GM12878 (cell line): ENCODE results near the gene ASRGL1.

Source experiments
- BACH1 ChIP-seq: fragments of 450-650 bp; IDR thresholded peaks from 2 replicates; pipeline ENCODE4 v1.6.1; 2017; ENCODE audit warnings: mild to moderate bottlenecking, borderline replicate concordance
- CBX5 ChIP-seq: sonication (generic); IDR thresholded peaks from 2 replicates; pipeline ENCODE4 v1.6.1; 2016; ENCODE audit warnings: low read depth, moderate library complexity, mild to moderate bottlenecking, inconsistent platforms
- CEBPB ChIP-seq, 2 experiments: fragments of 150-350 bp in 1 of 2; IDR thresholded peaks; 2 replicates each; pipeline ENCODE4 v1.6.1; 2012 to 2014; ENCODE audit warnings: low read depth in 2 of 2, low read length in 2 of 2, borderline replicate concordance in 1 of 2, inconsistent platforms in 1 of 2
- CREB1 ChIP-seq: IDR thresholded peaks from 2 replicates; pipeline ENCODE4 v1.6.1; 2012; ENCODE audit warnings: low read depth, mild to moderate bottlenecking, inconsistent platforms
- CTCF ChIP-seq, 3 experiments: IDR thresholded peaks in 2 of 3; conservative IDR thresholded peaks in 1 of 3; 2 replicates each; pipeline ENCODE4 v1.5.1; 2011; ENCODE audit warnings: low read depth in 3 of 3, low read length in 3 of 3, mild to moderate bottlenecking in 3 of 3, control low read depth in 2 of 3, moderate library complexity in 2 of 3, inconsistent platforms in 1 of 3, mixed read lengths in 1 of 3; ENCODE audit not compliant: control insufficient read depth in 2 of 3, insufficient read depth in 1 of 3; ENCODE audit errors: extremely low read depth in 1 of 3
- EP300 ChIP-seq, 2 experiments: fragments of 150-350 bp in 1 of 2; IDR thresholded peaks; 2 replicates each; pipeline ENCODE4 v1.6.1; 2011 to 2012; ENCODE audit warnings: low read depth in 2 of 2, low read length in 2 of 2, borderline replicate concordance in 1 of 2, improper control_type of control experiment in 1 of 2, inconsistent platforms in 1 of 2; ENCODE audit not compliant: control insufficient read depth in 1 of 2
- HCFC1 ChIP-seq: fragments of 150-350 bp; IDR thresholded peaks from 2 replicates; pipeline ENCODE4 v1.6.1; 2014; ENCODE audit warnings: low read length
- HDAC6 ChIP-seq: fragments of 200-600 bp; sonication (generic); IDR thresholded peaks from one replicate; pipeline ENCODE4 v1.8.0; 2017; ENCODE audit warnings: antibody characterized with exemption; ENCODE audit not compliant: unreplicated experiment
- JUNB ChIP-seq: IDR thresholded peaks from 2 replicates; pipeline ENCODE4 v1.6.1; 2016; ENCODE audit warnings: antibody characterized with exemption, mild to moderate bottlenecking
- JUND ChIP-seq: IDR thresholded peaks from 2 replicates; pipeline ENCODE4 v1.6.1; 2012; ENCODE audit warnings: low read depth, mild to moderate bottlenecking, low read length, improper control_type of control experiment, moderate library complexity
- MXI1 ChIP-seq: fragments of 150-350 bp; IDR thresholded peaks from 2 replicates; pipeline ENCODE4 v1.6.1; 2011; ENCODE audit warnings: low read depth, mild to moderate bottlenecking, inconsistent platforms, low read length, improper control_type of control experiment
- POLR2A ChIP-seq: IDR thresholded peaks from 2 replicates; pipeline ENCODE4 v1.6.1; 2011; ENCODE audit warnings: low read depth, mild to moderate bottlenecking, low read length
- SKIL ChIP-seq: fragments of 450-650 bp; IDR thresholded peaks from 2 replicates; pipeline ENCODE4 v1.6.1; 2017; ENCODE audit warnings: mild to moderate bottlenecking, low read depth, inconsistent platforms; ENCODE audit not compliant: poor library complexity, severe bottlenecking
- SP1 ChIP-seq: IDR thresholded peaks from one replicate; pipeline ENCODE4 v1.6.1; 2011; ENCODE audit warnings: low read depth, low read length

- TF ChIP-seq JUND = no peak
- no peak for TF ChIP-seq SKIL
- no peak for TF ChIP-seq EP300 (IDR thresholded peaks at IDR 0.05; ENCODE audit: borderline replicate concordance in 1 of 2, control insufficient read depth in 1 of 2, low read depth in 2 of 2, low read length in 2 of 2)
- no peak for TF ChIP-seq BACH1
- TF ChIP-seq JUNB = no peak
- TF ChIP-seq SP1 = no peak
- no peak for TF ChIP-seq POLR2A
- TF ChIP-seq MXI1 = no peak
- no peak for TF ChIP-seq CTCF (IDR thresholded peaks at IDR 0.05 in 2 of 3, conservative IDR thresholded peaks at IDR 0.05 in 1 of 3; ENCODE audit: control insufficient read depth in 2 of 3, extremely low read depth in 1 of 3, insufficient read depth in 1 of 3, low read depth in 3 of 3, low read length in 3 of 3)
- TF ChIP-seq HCFC1 = no peak
- no peak for TF ChIP-seq CEBPB (IDR thresholded peaks at IDR 0.05; ENCODE audit: borderline replicate concordance in 1 of 2, low read depth in 2 of 2, low read length in 2 of 2)
- no peak for TF ChIP-seq HDAC6
- TF ChIP-seq CREB1 = no peak
- TF ChIP-seq CBX5 = no peak
These were observed 65.1 kb downstream of the ASRGL1 start for GRCh38 chr11:62402226-62402959.
